Fibroblast of skin of scalp (primary cell): ENCODE results near the gene S100PBP.

Experiments
- DNase-seq: peaks from one replicate; pipeline ENCODE4 v3.0.0-alpha.2; 2013

Gene S100PBP

DNA sequence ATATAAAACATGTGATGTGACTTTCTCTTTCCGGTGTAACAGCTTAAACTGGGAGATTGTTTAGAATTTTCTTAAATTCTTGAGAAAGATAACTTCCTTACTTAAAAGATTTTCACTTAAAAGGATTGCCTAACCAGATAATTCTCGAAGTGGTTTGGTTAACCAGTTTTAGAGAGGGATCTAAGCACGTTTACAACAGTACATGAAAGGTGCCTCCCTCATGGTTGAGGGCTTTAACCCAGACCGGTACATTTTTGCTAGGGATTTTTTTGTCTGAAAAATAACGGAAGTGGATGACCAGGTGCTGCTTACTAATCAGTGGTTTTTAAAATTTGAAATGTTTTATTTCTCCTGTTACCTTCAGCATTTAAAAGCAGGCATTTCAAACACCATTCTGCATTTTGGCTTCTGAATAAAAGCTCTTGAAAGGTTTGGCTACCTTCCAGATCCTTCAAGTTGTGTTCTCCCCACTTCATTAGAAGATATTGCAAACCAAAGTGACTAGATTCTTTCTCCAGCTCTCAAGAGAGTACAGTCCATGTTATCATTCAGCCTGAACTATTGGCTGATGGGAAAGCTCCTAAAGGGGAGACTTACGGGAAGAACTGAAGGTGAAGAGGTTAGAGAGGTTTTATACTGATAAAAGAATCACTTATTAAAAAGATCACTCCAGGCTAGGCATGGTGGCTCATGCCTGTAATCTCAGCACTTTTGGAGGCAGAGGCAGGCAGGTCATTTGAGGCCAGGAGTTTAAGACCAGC is 12.8 kb downstream of the S100PBP start:
- no peak for DNase-seq

DNA sequence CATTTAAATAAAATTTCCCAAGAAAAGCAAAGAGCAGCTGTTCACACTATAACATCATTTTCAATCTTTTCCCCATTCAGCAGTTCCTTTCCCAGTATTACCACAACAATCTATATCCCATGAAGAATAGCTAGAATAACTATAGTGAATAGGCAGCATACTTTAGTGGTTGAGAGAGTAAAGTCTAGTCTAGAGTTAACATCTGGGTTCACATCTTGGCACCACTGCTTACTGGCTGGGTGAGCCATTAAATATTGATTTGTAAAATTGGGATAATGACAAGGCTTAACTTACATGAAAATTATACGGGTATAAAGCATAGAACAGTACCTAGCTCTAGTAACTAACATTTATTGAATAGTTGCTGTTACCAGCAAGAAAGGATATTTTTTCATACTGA is 14.4 kb downstream of the S100PBP start:
- no peak for DNase-seq

- no peak for DNase-seq
Observed at GRCh38 chr1:32848354-32849063, 31.1 kb downstream of the S100PBP start.

GRCh38 chr1:32855861-32856617 is 38.6 kb downstream of the S100PBP start:
- no peak for DNase-seq

- no peak for DNase-seq
Observed at GRCh38 chr1:32858136-32858535, 40.7 kb downstream of the S100PBP start.

GRCh38 chr1:32858791-32859190 is 41.3 kb downstream of the S100PBP start:
- no peak for DNase-seq

GRCh38 chr1:32859915-32860314 is 42.5 kb downstream of the S100PBP start:
- DNase-seq, result no peak

DNA sequence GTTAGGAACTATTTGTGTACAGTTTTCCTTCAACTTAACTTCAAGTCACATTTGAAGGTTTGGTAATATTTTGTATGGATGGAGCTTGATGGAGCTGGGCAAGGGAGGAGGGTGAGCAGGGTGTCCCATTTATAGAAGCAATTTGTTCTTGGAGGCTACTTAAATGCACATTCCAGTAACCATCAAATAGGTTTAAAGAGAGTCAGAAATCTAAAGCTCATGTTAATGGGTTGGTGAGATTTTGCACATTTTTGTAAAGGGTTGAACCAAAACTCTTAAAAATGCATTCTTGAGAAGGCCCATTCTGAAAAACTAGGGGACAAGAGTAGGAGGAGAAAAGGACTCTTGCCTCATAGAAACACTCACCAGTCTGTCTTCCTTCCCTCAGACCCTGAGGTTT is 43.1 kb downstream of the S100PBP start:
- no peak for DNase-seq

- no peak for DNase-seq
Observed at GRCh38 chr1:32861904-32862695, 44.6 kb downstream of the S100PBP start.

DNA sequence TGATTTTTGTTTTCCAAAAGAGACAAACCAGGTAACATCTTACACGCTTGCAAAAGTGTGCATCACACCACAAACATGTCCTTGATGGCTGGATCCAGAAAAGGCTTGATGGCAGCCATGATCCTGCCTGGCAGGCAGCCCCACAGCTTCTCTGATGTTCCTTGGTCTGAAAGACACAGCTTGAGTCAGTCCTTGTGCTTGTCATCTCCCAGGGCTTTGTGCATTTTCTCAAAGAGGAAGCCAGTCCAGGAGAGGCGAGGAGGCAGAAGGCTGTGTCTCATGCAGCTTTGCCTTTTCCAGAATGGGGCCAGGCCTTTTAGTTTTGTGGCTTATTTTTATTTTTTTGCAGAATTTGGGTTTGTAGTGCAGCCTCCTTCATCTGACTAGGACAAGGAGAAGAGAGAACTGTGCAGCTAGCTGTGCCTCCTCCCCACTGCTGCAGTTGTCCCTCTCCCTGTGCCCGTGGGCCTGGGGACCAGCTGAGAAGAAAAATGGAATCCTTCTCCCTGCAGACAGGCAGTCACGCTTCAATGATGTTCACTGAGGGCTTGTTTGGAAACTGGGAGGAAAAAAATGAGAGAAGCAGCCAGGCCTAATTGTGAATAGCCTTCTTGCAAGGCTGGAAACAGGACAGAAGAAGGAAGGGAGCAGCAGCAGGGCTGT is 45.9 kb downstream of the S100PBP start:
- DNase-seq, result no peak

GRCh38 chr1:32863881-32864245 is 46.4 kb downstream of the S100PBP start:
- no peak for DNase-seq

DNA sequence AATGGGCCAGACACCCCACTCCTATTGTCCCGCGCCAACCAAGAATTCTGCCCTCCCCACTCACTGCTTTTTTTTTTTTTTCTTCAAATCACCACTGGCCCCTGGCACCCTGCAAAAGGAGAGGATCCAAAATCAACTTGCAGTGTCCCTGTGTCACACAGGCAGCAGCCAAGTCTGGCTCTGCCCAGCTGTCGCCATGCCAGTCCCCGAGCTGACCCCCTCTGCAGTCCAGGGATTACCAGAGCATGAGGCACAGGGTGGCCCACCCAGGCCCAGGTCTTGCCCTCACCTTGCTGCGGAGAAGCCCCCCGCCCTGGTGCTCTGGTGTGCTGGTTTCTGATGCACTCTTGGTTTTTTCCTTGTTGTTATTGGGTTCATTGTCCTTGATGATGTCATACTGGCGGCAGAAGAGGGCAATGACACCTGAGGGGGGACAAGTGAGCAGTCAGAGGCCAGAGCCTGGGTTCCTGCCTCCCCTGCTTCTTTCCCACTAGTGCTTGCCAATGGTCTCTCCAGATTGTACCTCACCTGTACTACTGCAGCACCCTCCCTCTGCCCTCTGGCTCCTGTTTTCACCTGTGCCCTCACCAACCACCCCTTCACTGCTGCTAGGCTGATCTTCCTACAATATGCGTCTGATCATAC is 47.0 kb downstream of the S100PBP start:
- no peak for DNase-seq

DNA sequence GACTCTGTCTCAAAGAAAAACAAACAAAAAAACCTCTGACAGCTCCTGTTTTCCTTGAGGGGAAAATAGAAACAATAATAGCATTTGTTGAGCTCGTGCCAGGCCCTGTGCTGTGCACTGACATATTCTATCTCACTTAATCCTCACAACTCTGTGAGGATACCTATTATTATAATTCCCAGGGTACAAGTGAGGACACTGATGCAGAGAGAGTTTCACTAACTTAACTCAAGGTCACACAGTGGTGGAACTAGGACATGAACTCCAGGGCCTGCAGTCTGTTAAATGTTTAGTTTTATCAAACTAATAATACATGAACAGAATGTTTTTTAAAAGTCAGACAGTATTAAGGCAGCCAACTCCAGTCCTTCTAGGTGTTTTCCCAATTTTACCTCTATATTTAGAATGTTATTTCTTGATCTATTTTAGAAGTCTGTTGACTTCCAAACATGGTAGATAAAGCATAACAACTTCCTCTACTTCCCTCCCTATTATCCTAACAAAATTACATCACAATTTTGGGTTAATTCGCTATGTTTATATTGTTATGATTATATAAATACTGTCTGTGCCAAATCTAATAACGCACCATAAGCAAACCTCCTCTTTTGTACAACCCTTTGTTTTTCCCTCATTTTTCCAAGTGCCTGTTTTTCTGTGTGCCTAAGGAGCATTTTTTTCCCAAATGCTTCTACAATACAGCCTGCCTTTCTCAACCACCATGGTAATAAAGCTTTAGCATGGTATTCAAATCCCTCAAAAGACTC is 48.4 kb downstream of the S100PBP start:
- DNase-seq, result no peak

- no peak for DNase-seq
Observed at GRCh38 chr1:32867151-32867550, 49.7 kb downstream of the S100PBP start.

DNA sequence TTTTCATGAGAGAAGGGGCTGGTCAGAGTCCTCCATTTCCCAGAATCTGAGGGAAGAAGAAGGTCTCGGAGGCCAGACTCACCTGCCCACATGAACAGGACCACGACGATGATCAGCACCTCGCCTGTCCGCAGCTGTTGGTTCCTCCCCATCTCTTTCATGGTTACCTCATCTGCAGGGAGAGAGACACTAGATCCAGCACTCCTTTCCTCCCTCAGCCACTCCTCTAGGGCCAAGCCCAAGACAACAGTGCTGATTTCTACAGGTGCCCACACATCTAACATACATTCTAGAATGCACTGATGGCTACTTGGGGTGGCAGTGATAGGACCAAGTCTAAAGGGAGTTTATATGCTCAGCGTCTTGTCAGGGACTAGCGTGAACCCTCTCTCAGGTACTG is 50.2 kb downstream of the S100PBP start:
- no peak for DNase-seq

DNA sequence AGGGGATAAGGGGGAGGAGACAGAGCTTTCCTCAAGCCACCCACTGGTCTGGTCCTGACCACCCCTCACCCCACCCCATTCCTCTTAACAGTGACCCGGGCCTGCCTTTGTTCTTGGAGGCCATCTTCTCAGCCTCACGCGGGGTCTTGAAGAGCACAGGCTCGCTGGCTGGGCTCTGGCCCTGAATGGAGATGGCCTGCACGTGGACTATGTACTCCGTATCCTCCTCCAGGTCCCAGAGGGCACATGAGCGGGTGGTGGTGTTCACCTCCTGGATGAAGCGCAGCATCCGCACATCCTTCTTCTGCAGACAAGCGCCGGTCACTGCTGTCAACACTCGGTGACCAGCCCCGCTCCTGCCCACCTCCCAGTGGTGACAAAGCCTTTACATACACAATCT is 50.6 kb downstream of the S100PBP start:
- no peak for DNase-seq

DNA sequence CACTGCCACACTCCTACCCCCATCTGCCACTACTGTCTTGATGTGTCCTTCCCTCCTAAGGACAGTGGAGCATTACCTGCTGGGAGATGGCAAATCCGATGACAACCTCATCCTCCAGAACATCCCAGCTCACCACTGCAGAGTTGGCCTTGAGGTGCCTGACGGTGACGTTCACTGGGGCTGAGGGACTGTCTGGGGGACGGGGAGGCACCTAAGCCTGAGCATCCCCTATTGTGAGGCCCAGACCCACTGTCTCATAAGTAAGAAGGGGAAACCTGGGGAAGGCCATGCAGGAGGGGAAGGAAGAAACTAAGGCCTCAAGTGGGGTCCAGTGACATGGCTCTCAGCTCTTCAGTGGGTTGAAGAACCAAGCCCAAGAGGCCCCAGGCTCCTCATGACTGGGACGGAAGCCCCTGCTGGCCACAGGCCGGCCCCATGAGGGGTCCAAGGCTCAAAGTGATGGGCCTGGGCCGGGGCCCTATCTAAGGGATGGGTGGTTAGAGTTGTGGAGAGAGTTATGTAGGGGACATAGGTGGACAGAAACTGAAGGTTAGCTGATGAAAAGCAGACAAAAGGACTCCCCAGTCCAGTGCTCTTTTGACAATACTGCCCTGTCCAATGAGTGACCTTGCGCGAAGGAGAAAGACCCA is 51.5 kb downstream of the S100PBP start:
- no peak for DNase-seq

DNA sequence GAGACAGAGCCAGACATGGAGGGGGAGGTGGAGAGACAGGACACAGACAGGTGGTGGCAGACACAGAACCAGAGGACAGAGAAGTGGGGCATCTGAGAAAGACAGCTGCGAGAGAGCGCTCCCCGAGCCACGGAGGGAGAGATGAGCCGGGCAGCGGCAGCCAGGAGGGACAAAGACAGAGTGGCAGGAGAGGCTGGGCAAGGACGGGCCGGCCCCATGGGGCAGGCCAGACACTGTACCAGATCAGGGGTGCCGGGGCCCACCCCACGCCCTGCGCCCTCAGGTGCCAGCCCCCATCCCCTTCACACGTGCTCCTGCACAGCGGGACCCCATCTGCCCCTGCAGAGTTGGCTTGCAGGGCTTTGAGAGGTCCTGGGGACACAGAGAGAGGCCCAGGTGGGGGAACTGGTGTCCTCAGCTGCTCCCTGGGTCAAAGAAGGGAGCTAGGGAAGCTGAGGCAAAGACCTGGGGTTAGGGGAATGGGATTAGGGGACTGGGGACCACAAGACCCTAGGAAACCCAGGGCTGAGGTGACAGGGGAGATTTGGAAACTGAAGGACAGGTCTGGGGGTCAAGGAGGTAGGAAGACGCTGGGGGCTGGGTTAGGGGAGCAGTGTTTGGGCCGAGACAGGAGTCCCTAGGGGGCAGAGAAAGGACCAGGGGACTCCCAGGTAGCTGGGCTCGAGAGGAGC is 52.6 kb downstream of the S100PBP start:
- DNase-seq, result no peak

- peak; percentile 56 for DNase-seq
Observed at GRCh38 chr1:32870615-32871363, 53.3 kb downstream of the S100PBP start, which contains the start of gene FNDC5. TSS of gene FNDC5 (minus strand) at chr1:32870912.
